Nucleus accumbens (tissue), 56 donors: Measurements from ENCODE around the gene ABCA6.

Experiments
- DNase-seq, 56 donors: peaks; one replicate each; lab custom pipeline; 2025; lab: John Stamatoyannopoulos, UW

ABCA6 gene

DNA sequence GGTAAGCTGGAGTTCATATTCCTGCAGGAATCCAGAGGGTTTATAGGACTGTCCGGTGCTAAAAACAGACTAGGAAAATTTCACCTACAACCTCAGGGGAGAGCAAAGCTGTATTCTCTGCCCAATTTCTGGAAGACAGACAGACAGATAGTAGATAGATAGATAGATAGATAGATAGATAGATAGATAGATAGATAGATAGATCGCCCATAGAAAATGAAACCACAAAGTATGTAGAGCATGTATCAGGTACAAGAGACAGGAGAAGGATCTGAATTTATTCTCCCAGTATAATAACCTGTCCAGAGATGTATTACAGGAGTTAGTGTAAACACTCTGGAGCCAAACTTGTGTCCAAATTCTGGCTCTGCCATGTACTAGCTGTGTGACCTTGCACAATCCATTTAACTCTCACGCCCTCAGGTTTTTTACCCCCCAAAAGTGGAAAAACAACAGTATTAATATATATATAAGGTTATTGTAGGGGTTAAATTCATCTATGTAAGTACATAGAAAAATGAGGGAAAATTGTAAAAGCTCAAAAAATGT, 2.1 kb upstream of the ABCA6 start:
- no peak for DNase-seq

DNA sequence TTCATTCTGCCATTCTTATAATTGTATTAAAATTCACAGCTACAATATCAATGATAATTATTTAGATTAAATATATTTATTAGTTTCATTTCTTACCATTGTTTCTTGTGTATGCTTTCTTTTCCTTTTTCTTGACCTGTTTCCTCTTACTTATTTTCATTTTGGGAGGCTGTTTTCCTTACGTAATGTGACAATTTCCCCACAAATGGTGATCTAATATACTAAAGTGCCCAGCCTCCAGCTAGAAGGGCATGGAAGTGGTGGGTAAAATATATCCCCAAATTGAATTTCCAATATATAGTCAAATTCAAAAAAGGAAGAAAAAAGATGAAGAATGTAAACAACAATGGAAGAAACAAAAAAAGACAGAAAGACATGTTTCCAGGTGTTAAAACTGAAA, 1.5 kb upstream of the ABCA6 start:
- no peak for DNase-seq

DNA sequence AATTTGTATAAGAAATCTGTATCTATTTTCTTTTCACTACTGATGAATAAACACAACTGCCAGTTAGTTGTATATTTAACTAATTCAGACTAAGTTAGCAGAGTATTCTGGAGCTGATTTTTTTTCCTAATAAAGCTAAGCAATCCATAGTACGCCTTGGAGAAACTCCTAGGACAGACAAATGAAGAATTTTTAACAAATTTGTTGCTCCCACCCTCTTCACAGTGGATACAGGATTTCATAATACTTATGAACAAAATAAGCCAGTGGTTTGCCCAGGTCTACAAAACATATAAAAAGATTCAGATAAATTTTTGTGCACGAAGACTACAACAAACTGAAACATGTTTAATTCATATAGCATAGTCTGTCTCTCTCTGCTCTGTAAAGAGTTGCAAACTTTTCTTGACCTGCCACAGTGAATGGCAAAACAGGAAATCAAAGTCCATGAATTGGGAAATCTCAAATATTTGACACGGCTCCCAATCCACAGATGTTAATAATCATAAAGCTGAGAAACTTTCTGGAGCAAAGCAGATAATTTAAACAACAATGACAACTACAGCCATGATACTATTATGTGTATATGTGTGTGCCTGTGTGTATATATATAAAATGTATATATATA, 594 bp upstream of the ABCA6 start:
- no peak for DNase-seq

DNA sequence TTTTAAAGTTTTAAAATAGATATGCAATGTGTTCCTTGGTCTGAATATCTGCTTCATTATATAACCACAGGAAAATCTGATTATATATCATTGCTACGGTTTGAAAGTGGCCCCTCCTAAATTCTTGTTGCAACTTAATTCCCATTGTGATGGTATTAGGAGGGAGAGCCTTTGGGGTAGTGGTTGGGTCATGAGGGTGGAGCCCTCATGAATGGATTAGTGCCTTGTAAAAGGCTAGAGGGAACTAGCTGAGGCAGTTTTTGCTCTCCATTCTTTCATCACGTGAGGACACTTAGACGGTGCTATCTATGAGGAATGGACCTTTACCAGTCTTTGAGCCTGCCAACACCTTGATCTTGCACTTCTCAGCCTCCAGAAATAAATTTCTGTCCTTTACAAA, 7.6 kb downstream of the ABCA6 start:
- DNase-seq: no peak

DNA sequence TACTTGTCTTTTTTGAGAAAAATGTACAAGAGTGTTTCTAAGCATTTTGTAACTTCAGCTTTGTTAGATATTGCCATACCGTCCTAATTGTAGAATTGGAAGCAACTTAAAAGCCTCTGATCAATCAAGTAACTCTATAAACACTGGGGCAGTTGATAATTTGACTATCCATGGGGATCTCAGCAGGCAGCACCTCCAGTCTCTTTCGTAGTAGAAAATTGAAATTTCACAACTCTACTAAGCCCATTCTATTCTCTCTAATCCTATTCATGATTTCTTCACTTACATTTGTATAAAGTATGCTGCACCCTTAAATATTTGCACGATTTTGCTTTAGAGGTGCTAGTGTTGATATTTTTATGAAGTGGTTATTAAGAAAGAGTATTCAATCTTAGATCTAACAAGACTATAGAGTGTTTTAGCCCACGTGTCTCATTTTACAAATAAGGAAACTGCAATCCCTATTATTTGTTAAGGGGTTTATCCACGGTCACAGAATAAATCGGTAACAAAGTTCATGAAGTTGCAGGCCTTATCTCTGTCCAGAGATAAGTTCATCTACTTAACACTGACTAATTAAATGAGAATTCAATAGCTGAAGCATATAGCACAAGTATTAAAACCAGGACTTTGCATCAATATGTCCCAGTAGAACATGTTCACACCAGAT, 10.9 kb downstream of the ABCA6 start:
- no peak for DNase-seq

DNA sequence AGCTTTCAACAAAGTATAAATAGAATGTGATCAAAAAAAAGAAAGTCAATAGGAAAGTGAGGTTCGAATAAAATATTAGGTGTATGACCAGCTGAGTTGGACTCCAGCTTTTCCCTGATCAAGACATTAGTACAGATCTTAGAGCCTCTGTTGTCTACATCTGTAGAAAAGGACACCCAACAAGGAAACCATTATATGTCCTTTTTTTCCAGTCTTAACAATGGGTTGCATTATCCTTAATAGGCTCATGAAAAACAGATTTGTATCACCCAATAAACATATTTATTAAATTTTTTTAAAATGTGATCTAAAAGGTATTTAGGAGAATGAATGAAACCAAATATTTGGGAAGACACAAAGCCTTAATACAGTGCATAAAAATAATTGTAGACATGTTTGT, 18.1 kb downstream of the ABCA6 start:
- DNase-seq: no peak

DNA sequence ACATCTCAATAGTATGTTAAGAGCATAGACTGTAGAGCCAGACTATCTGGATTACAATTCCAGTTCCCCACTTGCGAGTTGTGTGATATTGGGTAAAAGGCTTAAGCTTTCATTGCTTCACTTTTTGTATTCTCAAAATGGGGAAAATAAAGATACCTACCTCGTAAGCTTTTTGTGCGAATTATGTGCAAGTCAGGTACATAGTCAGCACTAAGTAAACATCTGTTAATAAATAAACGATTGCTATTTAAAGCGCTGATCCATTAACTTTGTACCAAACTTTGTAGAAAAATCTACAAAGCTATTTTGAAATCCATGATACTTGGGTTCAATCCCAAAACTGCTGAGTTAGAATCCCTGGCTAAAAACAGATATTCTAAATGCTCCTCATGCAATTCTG, 19.6 kb downstream of the ABCA6 start:
- DNase-seq: no peak

DNA sequence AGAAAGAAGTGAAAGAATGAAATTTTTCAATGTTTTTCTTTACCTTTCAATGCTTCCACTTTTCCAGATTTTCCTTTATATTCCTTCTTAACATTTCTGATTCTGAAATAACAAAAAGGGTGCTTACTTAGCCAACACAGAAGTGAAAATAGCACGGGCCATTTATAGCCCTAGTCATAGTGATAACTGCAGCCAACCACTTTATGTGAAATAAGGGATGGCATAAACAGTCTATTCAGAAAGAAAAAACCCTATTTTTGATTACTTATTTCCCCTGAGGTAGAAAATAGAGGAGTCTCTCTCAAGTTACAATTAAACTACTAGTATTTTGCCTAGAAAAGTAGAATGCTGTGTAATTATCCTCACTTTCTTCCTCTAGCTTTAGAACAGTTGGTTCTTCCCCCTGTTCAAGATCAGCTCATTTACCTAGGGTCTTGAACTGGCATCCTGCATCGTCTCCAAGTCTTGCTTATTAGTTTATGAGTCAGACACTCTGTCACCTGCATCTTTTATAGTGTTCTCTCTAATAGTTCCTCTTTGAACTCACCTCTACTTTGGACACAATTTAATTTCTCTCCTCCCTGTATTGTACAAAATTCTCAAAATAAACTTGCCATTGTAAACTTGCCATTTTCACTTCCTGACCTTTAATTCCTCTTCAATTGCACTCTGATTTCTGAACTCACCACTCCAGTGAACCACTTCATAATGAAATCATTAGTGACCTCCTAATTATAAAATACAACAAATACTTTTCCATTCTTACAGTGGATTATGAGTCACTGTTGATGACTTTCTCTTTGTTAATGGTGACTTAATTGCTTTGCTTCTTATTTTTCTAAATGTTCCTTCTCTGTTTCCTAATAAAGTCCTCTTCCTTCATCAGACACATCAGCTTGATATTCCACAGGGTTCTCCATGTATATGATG, 23.6 kb downstream of the ABCA6 start:
- DNase-seq: no peak

DNA sequence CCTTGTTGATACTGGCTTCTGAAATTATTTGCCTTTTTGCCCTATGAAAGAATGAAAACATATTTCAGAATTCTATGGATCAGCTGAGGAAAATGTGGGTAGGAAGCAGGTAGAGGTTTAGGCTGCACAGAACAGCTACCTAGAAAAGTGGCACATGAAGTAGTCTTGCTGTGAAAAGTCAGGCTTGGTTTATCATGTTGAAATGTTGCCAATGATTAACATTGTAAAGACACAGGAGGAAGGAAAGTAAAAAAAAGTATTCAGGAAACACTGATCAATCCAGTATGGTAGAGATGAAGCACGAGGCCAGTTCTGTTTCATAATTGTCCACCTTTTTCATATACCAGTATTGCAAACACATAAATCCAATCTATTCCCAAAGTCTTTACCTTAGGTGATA, 29.9 kb downstream of the ABCA6 start:
- DNase-seq: no peak

DNA sequence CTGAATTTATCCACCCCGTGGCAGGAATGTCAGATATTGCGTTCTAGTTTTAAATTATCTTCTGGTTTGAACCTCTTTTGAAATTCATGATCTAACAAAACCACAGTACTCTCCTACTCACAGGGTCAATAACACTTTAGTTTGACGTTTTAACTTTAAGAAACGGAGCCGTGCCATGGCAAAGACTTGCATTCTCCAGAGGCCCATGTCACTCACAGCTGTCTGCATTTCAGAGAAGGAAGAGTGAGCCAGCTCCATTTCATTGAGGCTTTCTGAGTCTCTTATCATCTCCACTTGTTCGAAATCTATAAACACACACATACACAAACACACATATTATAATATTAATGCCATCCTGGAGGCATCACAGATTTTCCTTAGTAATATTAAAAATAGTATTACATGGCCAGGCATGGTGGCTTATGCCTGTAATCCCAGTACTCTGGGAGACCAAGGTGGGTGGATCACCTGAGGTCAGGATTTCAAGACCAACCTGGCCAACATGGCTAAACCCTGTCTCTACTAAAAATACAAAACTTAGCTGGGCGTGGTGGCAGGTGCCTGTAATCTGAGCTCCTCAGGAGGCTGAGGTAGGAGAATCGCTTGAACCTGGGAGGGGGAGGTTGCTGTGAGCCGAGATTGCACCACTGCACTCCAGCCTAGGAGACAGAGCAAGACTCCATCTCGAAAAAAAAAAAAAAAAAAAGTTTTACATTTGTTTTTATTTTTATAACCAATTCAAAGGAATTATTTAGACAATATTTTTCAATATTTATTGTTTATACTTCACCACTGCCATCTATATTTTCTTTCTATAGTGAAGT, 35.6 kb downstream of the ABCA6 start:
- no peak for DNase-seq

DNA sequence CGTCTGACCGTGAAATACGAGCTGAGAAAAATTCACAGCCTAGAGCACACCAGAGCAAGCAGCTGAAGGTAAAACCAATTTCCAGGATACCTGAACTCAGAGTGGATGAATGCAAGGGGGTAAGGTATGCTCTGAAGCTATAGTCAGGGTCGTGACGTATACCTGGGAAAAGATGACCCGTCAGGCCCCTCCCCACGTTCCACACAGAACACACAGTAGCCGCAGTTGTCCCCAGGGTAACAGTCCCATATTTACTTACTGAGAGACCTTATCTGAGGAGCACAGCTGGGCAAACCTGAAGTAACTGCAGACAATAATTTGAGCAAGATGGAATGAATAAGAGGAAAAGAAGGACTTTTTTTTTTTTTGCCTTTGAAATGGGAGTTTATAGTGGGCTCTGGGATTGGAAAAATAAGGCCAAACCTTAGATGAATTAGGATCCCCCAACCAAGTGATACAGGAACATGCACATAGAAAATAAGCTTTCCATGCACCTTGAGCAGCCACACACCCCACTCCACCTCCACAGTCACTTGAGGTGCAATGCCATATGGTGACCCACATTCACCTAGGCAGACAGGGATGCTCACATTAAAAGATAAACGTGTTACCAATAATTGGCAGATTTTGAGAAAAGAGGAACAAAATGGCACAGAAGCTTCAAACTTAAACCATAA, 38.0 kb downstream of the ABCA6 start:
- DNase-seq: no peak

DNA sequence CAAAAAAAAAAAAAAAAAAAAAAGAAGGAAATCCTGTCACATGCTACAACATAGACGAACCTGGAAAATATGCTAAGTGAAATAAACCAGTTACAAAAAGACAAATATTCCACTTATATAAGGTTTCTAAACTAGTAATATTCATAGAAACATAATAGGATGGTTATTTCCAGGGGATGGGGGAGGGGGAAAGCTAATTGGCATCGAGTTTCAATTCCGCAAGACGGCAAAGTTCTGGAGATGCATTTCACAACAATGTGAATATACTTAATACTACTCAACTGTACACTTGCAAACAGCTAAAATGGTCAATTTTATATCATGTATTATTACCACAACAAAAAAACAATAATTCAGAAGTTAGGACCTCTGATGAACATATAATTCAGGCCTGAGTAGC, 43.1 kb downstream of the ABCA6 start:
- no peak for DNase-seq

DNA sequence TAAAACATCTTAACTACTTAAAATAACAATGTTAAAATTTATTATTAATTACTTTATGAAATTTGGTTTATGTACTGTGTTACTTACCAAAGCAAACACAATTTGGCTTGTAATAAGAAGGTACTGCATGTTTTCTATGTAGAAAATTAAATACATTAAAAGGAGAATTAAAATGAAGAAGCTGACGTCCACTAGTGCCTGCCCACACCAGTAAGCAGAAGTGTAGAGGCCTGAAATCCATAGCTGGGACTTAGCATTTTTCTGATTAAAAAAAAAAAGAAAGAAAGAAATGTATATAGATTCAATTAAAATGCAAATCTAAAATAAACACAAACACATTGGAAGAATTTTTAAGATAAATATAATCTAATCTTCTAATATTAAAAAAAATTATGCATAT, 45.2 kb downstream of the ABCA6 start:
- no peak for DNase-seq

DNA sequence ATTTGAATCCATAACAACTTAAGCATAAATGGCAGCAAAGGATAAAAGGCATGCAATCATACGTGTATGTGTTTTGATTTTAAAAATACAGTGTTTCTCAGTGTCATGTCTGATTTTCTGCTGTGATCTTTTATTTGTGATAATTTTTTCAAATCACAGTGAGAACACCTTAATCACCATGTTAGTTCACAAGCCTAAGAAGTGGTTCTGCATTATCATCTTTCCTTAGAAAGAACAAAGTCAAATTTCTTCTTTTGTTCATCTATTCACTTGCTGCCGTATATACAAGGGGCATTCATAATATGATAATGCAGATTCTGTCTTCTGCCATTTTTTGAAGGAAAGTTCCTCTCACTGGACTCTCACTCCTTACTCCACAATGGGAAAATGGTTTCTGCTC, 47.7 kb downstream of the ABCA6 start:
- no peak for DNase-seq

DNA sequence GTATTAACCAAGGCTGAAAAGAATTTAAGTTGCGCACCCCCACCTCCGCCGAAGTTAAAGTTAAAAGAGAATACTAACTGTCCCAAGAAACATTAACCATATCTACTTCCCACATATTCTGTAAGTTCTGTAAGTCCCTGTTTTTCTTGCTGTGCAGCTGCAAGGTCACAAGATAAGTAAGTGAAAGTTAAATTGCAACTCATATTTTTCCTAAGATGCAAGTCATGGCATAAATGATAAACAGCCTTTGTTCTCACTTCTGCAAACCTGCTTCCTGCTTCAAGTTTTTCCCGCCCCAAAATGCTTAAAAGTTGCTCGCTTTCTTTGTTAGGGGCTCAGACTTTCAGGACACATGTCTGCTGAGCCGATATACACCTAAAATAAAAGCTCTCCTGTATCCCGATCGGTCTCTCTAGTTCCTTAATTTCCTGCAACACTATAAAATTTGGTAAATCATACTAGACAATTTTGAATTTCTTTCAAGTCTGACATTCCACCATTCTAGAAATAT, 48.4 kb downstream of the ABCA6 start:
- no peak for DNase-seq

DNA sequence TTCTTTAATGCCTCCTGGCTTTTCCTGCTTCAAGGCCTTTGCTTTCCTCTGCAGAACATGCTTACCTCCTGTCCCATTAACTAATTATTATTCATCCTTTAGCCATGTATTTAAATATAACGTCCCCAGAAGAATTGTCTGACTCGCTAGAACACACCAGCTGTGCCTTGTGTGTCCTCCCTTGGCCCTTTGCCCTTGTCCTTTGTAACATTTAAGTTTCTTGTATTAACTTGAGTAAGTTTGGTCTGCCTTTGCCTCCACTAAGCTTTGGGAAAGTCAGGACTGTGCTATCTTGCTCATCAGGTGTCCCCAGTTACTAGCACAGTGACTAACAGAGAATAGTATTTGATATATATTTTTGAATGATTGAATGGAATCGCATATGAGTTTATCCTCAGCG, 51.3 kb downstream of the ABCA6 start:
- no peak for DNase-seq

DNA sequence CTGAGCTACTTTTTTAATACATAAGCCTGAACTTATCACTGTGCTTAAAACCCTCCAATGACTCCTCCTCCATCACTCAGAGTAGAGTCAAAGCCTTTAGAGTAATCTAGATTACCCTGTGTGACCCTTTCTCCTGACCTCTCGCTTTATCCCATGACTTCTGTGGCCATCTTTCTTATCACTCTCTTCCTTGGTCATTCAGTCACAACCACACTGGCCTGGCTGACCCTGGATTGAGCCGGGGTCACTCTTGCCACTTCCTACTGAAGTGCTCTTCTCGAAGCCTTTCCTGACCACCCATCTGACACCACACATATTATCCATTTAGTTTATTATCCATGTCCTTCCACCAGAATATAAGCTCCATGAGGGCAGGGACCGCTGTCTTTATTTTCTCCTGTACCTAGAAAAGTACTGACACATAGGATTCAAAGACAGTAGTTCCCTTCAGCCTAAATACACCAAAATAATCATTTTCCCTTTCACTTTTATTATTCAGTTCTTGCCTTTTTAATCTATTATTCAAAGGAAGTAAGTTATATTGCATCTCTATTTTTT, 53.0 kb downstream of the ABCA6 start:
- no peak for DNase-seq

DNA sequence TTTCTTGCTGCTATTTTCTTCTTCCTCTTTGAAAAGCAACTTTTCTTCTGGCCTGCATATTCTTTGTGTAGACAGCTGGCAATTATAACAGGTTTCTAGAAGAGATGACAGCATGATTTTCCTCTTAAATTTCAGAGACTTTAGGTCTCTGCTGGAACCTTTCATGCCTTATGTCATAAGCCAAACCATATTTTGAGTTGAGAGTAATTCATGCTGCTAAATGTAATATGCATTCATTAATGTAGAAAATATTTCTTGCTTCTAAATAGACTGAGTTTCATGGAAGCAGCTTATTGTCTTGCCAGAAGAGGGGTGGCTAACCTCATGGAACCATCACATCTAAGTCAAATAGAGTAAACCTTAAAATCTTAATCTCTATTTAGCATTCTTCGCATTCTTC, 55.1 kb downstream of the ABCA6 start:
- no peak for DNase-seq

DNA sequence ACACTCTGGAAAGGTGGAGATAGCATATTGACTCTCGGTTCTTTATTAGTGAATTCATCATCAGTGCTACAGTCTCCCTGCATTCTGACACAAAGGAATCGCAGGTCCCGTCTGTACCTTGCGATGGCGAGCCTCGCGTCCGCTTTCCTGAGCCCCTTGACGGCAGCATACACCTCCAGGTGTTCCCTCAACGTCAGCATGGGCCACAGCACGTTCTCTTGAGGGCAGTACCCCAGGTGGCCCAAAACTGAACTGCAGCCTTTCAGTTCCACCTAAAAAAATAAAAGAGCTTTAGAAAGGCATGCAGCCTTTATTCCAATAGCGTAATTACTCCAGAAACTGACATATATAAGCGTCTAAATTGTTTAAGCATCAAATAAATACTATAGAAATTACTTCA, 56.8 kb downstream of the ABCA6 start:
- no peak for DNase-seq
